NCI-H1436 treated with DMSO at 0.1 percent for 48 hours (cell line): ENCODE measurements around the gene OR6B2.

Source experiments
- DNase-seq: peaks from one replicate; lab custom pipeline; 2025; lab: John Stamatoyannopoulos, UW

Gene OR6B2

DNA sequence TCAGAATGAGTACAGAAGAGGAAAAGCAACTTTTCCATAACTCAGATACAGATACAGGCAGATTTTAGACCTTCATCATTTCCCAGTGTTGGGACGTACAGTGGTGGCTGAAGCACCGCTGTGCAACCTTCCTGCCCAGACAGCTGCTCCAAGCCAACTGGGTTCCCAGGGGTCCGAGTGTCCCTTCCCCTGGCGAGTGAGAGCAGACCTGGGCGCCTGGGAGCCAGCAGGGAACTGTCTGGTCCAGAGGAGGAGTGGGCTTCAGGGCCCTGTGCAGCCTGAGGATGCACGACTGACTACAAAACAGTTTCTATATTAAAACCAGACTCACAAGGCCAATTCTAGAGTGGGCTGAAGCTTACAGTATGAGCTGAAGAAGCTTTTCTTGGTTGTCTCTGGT lies 11.1 kb upstream of the OR6B2 start:
- no peak for DNase-seq

GRCh38 chr2:240037358-240037757 lies 7.1 kb upstream of the OR6B2 start:
- DNase-seq: no peak

- DNase-seq: no peak
These were observed 3.1 kb upstream of the OR6B2 start for GRCh38 chr2:240033330-240033678.

DNA sequence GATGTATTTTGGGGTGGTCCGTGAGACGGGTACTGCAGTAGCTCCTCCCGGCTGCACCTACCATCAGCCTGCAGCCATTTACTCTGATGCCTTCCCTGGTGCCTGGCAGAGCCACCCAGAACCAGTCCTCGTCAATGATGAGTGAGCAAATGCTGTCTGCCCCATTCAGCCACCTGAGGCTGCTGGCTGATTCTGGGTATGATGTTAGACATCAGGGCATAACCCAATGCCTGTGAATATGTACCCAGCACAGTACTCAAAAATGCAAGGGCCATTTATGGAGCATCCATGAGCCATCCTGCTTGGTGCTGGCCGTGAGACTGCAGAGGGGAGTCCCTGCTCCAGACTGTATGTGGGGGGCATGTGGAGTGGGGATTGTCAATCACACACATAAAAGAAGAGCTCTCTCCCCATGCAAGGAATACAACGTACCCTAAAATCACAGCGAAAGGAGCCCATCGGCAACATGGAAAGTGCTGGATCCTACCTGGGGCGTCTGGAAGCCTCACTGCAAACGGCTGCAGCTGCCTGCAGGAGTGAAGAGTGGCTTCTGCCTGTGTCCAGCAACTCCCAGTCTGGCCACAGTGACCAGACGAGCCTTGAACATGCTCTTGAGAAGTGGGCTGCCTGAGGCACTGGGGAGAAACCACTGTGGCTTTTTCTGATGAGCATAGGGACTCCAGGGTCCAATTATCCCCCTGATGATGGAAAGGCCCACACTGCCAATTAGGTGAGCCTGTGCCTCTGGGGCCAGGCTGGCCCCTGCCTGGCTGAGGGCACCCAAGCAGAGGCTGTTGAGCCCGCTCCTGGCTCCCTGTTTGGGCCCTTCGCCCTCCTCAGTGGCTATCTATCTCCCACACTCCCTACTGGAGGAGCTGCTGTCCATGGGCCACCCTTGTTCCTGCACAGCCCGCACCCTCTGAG lies 2.4 kb upstream of the OR6B2 start:
- DNase-seq: no peak

- DNase-seq: no peak
These were observed 5.5 kb downstream of the OR6B2 start for GRCh38 chr2:240024766-240025165.

DNA sequence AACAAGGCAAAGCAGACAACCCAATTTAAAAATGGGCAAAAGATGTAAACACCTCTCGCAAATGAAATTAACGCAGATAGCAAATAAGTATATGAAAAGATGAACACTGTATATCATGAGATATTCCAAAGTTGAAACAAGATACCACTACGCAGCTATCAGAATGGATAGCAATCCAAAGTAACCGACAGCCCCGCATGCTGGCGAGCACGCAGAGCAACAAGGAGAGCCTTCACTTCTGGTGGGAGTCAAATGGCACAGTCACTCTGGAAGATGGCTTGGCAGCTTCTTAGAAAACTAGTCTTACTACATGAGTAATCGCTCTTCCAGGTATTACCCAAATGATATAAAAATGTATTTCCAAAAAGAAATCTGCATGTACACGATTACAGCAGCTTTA lies 6.4 kb downstream of the OR6B2 start:
- DNase-seq: no peak

- DNase-seq: no peak
These were observed 8.6 kb downstream of the OR6B2 start for GRCh38 chr2:240021488-240022104.

DNA sequence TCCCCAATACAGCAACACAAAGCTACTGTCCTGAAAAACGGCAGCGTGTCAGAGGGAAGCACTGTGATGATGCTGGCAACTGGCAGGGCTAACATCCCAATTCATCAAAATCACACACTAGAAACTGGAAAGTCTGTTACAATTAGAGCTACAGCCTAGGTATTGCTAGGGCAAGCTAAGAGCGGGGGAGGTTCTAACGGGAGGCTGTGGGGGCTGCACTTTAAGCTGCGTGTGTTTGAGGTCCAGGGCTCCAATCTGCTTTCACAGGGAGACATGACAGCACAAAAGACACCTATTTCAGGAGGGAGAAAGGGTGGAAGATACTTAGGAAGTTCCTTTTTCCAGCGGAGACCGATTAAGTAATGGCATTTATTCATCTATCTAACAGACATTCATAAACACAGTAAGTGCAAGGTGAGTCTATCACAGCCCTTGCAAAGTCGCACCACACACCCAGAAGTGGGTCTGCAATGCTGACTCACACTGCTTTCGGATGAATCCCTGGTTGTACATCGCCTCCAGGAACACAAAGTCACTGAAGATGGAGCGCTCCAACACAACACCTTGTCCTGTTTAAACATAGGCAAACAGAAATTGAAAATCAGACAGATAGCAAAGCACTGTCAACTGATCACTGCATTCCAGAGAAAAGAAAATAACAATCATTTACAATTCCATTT lies 12.0 kb downstream of the OR6B2 start:
- DNase-seq: no peak

GRCh38 chr2:240014327-240014726 lies 15.9 kb downstream of the OR6B2 start:
- no peak for DNase-seq

GRCh38 chr2:240013343-240013742 lies 16.9 kb downstream of the OR6B2 start:
- DNase-seq: no peak

DNA sequence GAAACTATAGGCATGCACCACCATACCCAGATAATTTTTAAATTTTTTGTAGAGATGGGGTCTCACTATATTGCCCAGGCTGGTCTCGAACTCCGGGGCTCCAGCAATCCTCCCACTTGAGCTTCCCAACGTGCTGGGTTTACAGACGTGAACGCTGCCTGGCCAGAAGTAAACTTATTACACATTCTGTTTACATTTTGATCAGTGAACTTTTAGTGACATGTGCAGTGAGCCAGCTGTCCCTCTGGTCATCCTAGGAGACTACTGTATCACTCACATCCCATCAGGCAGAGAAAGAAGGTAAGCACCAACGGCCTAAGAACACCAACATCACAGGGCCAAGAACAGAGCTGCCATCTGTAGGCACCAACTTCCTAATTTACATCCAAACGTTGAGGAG lies 27.2 kb downstream of the OR6B2 start:
- no peak for DNase-seq

DNA sequence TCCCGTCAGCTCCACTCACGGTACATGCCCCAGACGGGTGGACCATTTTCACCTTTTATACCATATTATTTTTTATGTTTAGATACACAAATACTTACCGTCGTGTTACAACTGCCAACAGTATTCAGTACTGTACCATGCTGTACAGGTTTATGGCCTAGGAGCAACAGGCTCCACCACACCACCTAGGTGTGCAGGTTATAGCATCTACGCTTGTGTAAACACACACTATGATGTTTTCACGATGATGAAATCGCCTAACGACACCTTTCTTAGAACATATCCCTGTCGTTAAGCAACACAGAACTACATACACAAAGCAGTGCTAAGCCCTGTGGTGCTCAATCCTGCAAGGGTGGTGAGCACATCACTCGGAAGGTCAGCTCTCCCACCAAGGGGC lies 29.6 kb downstream of the OR6B2 start:
- DNase-seq: no peak

DNA sequence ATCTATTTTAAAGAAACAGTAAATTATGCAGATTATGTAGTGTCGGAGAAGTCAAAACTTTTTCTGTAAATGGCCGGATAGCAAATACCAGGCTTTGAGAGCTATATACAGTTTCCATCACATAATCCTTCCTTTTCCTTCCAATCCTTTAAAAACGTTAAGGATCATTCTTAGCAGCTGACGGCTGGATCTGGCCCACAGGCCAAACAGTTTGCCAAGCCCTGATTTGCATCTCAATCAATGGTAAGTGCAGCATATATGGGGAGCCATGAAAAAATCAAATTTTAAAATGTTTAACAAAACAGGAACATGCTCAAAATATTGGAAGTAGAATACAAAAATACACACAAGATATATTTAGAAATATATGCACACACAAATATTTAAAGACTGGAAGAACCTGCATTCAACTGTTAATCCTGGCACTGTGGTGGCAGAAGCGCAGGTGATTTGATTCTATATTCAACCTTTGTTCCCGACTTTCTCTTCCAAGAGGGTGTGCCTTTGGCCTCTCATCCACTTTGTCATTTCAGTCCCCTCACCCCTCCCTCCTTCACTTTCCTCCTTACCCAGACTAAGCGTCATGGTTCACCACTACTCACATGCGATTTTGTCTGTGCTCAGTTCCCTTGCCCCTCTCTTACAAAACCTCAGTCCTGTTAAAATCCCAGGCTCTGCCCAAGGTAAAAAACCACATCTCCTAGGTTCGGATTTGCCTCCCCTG lies 32.4 kb downstream of the OR6B2 start:
- no peak for DNase-seq

DNA sequence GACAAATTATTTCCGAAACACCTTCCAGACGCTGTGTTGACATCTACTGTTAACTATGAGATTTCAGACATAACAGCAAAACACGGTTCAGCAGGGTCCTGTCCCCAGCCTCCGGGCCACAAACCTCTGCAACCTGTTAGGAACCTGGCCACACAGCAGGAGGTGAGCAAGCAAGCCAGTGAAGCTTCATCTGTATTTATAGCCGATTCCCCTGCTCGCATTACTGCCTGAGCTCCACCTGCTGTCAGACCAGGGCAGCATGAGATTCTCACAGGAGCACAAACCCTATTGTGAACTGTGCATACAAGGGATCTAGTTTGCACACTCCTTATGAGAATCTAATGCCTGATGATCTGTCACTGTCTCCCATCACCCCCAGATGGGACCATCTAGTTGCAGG lies 36.1 kb downstream of the OR6B2 start:
- no peak for DNase-seq

GRCh38 chr2:239993291-239993690 lies 36.9 kb downstream of the OR6B2 start:
- DNase-seq: no peak

DNA sequence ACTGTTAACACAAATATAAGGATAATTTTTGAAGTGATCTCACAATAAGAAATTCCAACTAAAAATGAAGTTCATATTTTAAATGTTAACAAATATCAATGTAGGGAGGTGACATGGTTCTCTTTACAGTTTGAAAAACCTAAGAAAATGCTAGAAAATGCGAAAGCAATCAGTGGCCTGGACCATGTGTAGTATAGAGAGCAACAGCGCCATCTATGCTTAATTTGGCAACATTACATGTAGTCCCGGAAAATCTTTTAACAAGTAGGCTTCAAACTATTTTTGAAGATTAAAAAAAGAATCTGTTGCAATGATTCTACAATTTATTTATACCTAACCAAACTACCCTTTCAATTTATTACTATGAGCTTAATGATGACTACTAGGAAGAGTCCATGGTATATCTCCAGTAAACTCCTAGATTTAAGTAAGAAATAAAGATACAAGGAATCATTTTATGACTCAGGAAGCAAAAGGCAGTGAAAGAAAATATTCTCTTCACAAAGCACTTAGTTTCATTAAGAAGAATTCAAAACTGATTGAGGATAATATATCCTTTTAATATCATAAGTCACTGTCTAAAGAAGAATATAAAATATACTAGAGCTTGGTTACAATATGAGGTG lies 38.4 kb downstream of the OR6B2 start:
- no peak for DNase-seq

DNA sequence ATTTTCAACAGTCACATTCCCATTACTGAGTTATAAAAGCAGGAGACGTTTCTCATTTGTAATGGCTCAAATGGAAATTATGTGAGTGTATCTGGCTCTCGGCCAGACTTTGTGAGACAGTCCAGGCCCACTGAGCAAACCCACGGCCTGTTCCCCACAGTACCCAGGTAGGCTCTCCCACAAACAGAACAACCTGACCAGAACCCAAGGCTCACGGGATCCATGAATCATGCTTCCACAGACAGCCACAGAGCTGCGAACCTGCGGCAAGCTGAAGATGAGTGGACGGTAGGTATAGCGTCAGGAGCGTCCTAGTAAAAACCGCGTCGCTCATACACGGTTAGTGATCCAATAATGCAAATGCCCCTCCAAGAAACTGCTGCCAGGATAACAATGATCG lies 39.3 kb downstream of the OR6B2 start:
- DNase-seq: no peak

- no peak for DNase-seq
These were observed 44.9 kb downstream of the OR6B2 start for GRCh38 chr2:239985356-239985755.

DNA sequence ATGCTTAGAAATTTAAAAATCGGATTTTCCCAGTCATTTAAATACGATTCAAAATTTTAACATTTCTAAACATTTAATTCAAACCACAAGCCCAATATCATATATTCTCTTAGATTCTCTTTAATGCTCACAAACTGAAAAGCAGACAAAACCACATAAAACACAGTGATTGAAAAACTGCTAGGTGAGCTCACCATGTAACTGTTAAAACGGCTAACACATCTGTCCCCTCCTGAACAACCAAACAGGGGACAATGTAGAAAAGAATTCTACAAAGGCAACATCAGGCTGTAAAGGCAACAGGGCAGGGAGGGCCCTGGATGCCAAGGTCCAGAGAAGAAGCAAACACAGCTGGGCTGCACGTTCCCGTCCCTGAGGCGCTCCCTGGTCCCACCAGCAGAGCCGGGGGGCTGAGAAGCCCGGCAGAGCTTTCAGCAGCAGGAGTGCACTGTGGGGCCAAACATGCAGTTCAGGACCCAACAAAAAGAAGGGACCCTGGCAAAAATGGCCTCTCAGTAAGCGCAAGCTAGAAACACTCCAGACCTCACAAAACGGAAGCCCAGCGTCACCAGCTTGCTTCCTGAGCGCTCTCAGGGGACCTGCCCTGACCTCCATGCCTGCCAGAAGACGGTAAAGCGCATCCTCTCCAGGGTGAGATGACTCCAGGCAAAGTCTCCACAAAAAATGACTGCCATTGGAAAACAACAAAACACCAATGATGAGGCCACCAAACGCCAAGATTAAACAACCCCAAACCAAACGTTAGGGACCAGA lies 45.6 kb downstream of the OR6B2 start:
- no peak for DNase-seq

DNA sequence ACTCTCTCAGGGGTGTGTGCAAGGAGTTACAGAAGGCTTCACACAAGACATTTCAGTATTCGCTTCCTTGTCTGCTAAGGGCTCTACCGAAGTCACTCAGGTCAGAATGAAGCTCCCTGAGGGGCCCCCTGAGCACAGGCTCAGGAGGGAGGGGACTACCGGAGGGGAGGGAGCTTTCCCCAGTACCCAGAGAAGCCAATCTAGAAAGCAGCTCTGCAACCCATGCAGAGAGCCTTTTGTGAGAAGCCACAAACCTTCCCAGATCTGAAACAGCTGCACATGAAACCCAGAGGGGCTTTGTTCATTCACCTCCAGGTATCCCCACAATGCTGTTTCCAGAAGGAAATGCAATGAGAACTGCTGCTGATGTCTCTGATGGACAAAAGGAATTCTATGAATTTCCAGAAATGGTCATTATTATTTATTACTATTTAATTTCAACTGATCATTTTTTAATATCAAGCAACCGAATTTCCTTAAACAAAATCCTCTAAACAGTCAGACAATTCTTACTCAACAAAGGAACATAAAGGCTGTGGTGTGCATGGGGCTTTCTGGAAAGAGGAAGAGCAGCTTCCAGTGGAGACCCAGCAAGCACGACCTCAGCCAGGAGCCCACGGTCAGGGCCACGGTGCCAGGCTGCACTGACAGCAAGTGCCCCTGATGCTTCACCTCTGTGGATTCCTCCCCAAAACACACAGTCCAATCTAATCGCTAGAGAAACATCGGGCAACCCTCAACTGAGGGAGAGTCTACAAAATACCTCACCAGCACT lies 47.0 kb downstream of the OR6B2 start:
- DNase-seq: no peak
